OCI-LY3 (cell line): Measurements from ENCODE around the gene PARP15.

ENCODE experiments used
- EZH2phosphoT487 ChIP-seq: fragments of 200-600 bp; shearing (Covaris generic); IDR thresholded peaks from 2 replicates; pipeline ENCODE4 v1.6.1; 2018; ENCODE audit warnings: antibody characterized with exemption, mixed run types, low read depth
- TF ChIP-seq, protein P1 (sequence below): fragments of 200-600, 300-600 bp; sonication (generic); IDR thresholded peaks from 2 replicates; pipeline ENCODE4 v1.5.1; 2014; ENCODE audit warnings: antibody characterized with exemption, low read length, low read depth

DNA sequence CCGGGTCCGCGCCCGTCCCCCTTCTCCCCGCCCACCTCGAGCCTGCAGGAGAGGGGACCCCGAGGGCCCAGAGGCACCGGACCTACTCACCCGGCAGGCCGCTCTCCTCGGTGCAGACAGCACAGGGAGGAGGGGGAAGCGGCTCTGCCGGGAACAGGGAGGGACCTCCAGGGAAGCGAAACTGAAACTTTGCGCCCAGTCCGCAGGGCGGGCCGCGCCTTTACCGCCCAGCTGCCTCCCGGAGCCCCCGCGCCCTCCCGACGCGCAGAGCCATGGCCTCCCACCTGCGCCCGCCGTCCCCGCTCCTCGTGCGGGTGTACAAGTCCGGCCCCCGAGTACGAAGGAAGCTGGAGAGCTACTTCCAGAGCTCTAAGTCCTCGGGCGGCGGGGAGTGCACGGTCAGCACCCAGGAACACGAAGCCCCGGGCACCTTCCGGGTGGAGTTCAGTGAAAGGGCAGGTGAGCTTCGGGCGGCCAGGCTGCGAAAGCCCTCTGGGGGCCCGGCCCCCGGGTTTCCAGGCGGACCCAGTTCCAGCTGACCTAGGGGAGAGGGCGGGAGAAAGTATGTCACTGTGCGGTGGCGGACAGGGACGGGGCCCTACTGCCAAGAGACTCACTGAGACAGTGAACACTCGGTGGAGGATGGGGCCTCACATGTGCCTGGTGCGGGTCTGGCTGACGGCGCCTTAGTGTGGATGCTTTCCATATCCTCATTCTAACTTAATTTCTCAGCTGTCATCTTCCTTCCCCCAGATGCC, 13.1 kb upstream of the PARP15 start, which contains the start of the genes DTX3L and PARP9:
- TF ChIP-seq, protein P1, sequence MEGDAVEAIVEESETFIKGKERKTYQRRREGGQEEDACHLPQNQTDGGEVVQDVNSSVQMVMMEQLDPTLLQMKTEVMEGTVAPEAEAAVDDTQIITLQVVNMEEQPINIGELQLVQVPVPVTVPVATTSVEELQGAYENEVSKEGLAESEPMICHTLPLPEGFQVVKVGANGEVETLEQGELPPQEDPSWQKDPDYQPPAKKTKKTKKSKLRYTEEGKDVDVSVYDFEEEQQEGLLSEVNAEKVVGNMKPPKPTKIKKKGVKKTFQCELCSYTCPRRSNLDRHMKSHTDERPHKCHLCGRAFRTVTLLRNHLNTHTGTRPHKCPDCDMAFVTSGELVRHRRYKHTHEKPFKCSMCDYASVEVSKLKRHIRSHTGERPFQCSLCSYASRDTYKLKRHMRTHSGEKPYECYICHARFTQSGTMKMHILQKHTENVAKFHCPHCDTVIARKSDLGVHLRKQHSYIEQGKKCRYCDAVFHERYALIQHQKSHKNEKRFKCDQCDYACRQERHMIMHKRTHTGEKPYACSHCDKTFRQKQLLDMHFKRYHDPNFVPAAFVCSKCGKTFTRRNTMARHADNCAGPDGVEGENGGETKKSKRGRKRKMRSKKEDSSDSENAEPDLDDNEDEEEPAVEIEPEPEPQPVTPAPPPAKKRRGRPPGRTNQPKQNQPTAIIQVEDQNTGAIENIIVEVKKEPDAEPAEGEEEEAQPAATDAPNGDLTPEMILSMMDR = no peak
- TF ChIP-seq EZH2phosphoT487 = no peak
